CD4-positive, alpha-beta memory T cell (primary cell): ENCODE results near the gene PRRX1. TPM values are rescaled to one million over a fixed set of nuclear protein-coding genes. Genes with fewer than 3 reads are reported as not detected.

Experiments used
- CTCF ChIA-PET: fragments of 350-600 bp; sonication (Branson Sonifier 250); formaldehyde crosslinking; loops from one replicate; lab custom pipeline; 2021; ENCODE audit warnings: inconsistent platforms; ENCODE audit not compliant: partially characterized antibody; lab: Charles Lee
- POLR2A ChIA-PET: fragments of 350-600 bp; sonication (Branson Sonifier 250); formaldehyde crosslinking; loops from one replicate; lab custom pipeline; 2021; ENCODE audit not compliant: partially characterized antibody; lab: Charles Lee
- DNase-seq, 5 donors: peaks; one replicate each; pipeline versions ENCODE4 v3.0.0 to v3.0.0-alpha.2; 2020 to 2022; ENCODE audit warnings: mixed read lengths in 1 of 5
- H3K27ac ChIP-seq: one replicate; pipeline ENCODE4 v1.7.0; 2013; ENCODE audit warnings: low read depth, low read length
- H3K27me3 ChIP-seq: 2 replicates; pipeline ENCODE4 v1.7.0; 2013; ENCODE audit warnings: mild to moderate bottlenecking, low read length, moderate library complexity; ENCODE audit not compliant: insufficient read depth
- H3K36me3 ChIP-seq: 2 replicates; pipeline ENCODE4 v1.7.0; 2013; ENCODE audit warnings: mild to moderate bottlenecking, low read length, moderate library complexity; ENCODE audit not compliant: insufficient read depth
- H3K4me1 ChIP-seq: 2 replicates; pipeline ENCODE4 v1.7.0; 2013; ENCODE audit warnings: mild to moderate bottlenecking, low read length, moderate library complexity; ENCODE audit not compliant: insufficient read depth
- H3K4me3 ChIP-seq, 2 donors: one replicate each; pipeline ENCODE4 v1.7.0; 2013; ENCODE audit warnings: low read length in 2 of 2, mild to moderate bottlenecking in 1 of 2
- H3K9me3 ChIP-seq, 2 donors: one replicate each; pipeline ENCODE4 v1.7.0; 2013; ENCODE audit warnings: low read length in 2 of 2, control low read depth in 1 of 2; ENCODE audit not compliant: control insufficient read depth in 1 of 2
- H3K27ac Mint-ChIP-seq, 7 donors: one replicate each; pipeline ENCODE4 v1.8.0; 2020 to 2021; ENCODE audit warnings: mixed read lengths in 7 of 7, mild to moderate bottlenecking in 6 of 7, inconsistent platforms in 3 of 7, moderate library complexity in 3 of 7
- H3K27me3 Mint-ChIP-seq, 2 donors: one replicate each; pipeline ENCODE4 v1.8.0; 2020 to 2021; ENCODE audit warnings: mixed read lengths in 2 of 2
- H3K36me3 Mint-ChIP-seq, 2 donors: one replicate each; pipeline ENCODE4 v1.8.0; 2020 to 2021; ENCODE audit warnings: mixed read lengths in 2 of 2, inconsistent platforms in 1 of 2, mild to moderate bottlenecking in 1 of 2
- H3K4me1 Mint-ChIP-seq, 4 donors: one replicate each; pipeline ENCODE4 v1.8.0; 2020 to 2021; ENCODE audit warnings: mixed read lengths in 4 of 4, mild to moderate bottlenecking in 1 of 4
- H3K4me3 Mint-ChIP-seq, 8 donors: one replicate each; pipeline ENCODE4 v1.8.0; 2020 to 2021; ENCODE audit warnings: mixed read lengths in 8 of 8, mild to moderate bottlenecking in 7 of 8, moderate library complexity in 6 of 8, inconsistent platforms in 3 of 8
- H3K9me3 Mint-ChIP-seq, 8 donors: one replicate each; pipeline ENCODE4 v1.8.0; 2020 to 2021; ENCODE audit warnings: mixed read lengths in 8 of 8, mild to moderate bottlenecking in 5 of 8, inconsistent platforms in 3 of 8, moderate library complexity in 1 of 8
- intact Hi-C: fragments of 100-400 bp; cut with micrococcal nuclease; formaldehyde crosslinking; loops from one replicate; pipeline ENCODE4 v1.15.1; 2023
- polyA plus RNA-seq, 2 donors: library from polyadenylated mRNA; unstranded; fragments of 300-500 nt; fragmentation: Illumina TruSeq; gene quantifications; one replicate each; pipeline ENCODE4 v1.2.3, GENCODE V29; 2021
- total RNA-seq, 2 experiments: library from RNA; stranded (reverse); gene quantifications; one replicate each; pipeline ENCODE4 v1.2.3, GENCODE V29; 2021

The PRRX1 gene
- total and polyA plus RNA-seq, 4 experiments from 2014 or later = not detected

DNA sequence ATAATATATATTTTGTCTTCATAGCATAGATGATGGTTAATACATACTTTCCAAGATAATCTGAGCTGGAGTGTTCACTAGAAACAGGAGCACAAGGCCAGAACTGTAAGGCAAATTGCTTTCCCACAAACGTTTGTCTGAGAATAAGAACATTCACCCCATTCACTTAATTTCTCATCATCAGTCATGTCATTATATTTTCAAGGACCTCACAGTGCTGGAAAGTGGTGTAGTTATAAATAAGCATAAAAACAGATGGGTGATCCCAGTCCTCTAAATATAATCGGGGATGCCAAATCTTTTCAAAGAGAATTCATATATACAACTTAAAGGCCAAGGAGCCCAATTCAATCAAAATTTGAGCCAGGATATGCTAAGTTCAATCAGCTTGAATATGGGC is 8.4 kb downstream of the PRRX1 start:
- no peak for DNase-seq
- ChIA-PET POLR2A (no interaction called here), CTCF (no interaction called here)
- Mint-ChIP-seq H3K27me3 (peaks cover 47 to 65% of the 10 kb centered on the region in 2 donors), H3K4me1 (peaks cover 8 to 19% (median 12%) of the 10 kb centered on the region in 4 donors), H3K36me3 (peaks cover 0 to 4% of the 10 kb centered on the region in 2 donors), H3K27ac (no peak overlapping the region), H3K4me3 (no peak overlapping the region), H3K9me3 (peaks cover 0 to 4% (median 0%) of the 10 kb centered on the region in 8 donors)
- no peaks in the 10 kb centered on the region for H3K4me1 ChIP-seq
- no peaks in the 10 kb centered on the region for H3K36me3 ChIP-seq
- peaks cover 41% of the 10 kb centered on the region for H3K27me3 ChIP-seq
- no peaks in the 10 kb centered on the region for H3K9me3 ChIP-seq
- H3K27ac ChIP-seq = no peak overlapping the region
- intact Hi-C loops = no loop called here
- no peak overlapping the region for H3K4me3 ChIP-seq

DNA sequence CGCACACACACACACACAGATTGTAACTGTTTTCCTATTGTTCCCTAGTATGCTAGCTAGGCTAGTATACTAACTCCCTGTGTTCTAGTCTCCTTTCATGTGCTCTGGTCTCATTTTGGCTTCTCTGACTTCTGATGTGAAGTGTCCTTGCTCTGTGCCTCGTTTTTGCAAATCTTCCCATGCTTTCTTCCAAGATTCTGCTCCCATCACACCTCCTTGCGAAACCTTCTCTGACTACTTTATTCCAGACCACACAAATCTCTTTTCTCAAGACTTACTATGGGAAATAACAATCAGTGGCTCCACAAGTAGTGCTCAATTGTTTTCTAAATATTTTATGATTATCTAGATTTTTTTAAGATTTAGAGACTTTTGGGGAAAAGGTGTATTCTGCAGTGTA is 10.3 kb downstream of the PRRX1 start:
- no peaks in the 10 kb centered on the region for H3K4me1 ChIP-seq
- H3K27me3 Mint-ChIP-seq = peaks cover 35 to 65% of the 10 kb centered on the region in 2 donors

DNA sequence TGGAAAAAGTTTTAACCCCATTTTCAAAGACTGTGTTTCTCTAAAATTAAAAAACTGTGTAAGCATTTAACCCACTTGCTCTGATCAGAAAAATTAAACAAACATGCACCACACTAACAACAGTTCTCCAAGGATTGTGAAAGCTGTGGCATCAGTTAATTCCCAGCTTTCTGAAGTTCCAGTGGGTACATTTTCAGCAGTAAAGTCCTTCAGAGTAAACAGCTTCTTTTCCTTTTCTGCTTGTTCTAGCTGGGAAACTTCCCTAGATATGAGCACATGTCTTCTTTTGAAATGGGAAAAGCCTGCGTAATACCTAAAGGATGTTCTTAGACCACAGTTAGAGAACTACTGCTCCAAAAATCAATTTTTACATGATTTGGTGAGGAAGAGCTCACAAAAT is 11.1 kb downstream of the PRRX1 start:
- Histone ChIP-seq H3K27me3 (peaks cover 23% of the 10 kb centered on the region), H3K9me3 (no peaks in the 10 kb centered on the region), H3K36me3 (no peaks in the 10 kb centered on the region), H3K27ac (no peak overlapping the region), H3K4me3 (no peak overlapping the region), H3K4me1 (no peaks in the 10 kb centered on the region)
- DNase-seq = no peak
- H3K4me3 Mint-ChIP-seq = no peak overlapping the region
- intact Hi-C loops = no loop called here
- H3K9me3 Mint-ChIP-seq = no peaks in the 10 kb centered on the region
- CTCF ChIA-PET = interaction anchor here (0.7 to 1.1 kb wide), 2 partner anchors 15 to 1603 kb away, joined by 3 read pairs; no protein-coding TSS in a partner anchor
- H3K27ac Mint-ChIP-seq = no peak overlapping the region
- POLR2A ChIA-PET = no interaction called here
- peaks cover 30 to 58% of the 10 kb centered on the region in 2 donors for H3K27me3 Mint-ChIP-seq
- H3K4me1 Mint-ChIP-seq = no peaks in the 10 kb centered on the region
- no peaks in the 10 kb centered on the region for H3K36me3 Mint-ChIP-seq

More for the DNA sequence above, 10.3 kb downstream of the PRRX1 start:
- Histone ChIP-seq H3K27ac (no peak overlapping the region), H3K27me3 (peaks cover 29% of the 10 kb centered on the region), H3K36me3 (no peaks in the 10 kb centered on the region), H3K4me3 (no peak overlapping the region), H3K9me3 (no peaks in the 10 kb centered on the region)
- POLR2A ChIA-PET = no interaction called here
- peaks cover 0 to 5% (median 3%) of the 10 kb centered on the region in 4 donors for H3K4me1 Mint-ChIP-seq
- H3K27ac Mint-ChIP-seq = no peak overlapping the region
- CTCF ChIA-PET = interaction anchor here (0.7 to 1.1 kb wide), 2 partner anchors 14 to 1604 kb away, joined by 3 read pairs; no protein-coding TSS in a partner anchor
- H3K36me3 Mint-ChIP-seq = peaks cover 0 to 4% of the 10 kb centered on the region in 2 donors
- H3K9me3 Mint-ChIP-seq = peaks cover 0 to 4% (median 0%) of the 10 kb centered on the region in 8 donors
- H3K4me3 Mint-ChIP-seq = no peak overlapping the region
- intact Hi-C loops = no loop called here
- no peak for DNase-seq

DNA sequence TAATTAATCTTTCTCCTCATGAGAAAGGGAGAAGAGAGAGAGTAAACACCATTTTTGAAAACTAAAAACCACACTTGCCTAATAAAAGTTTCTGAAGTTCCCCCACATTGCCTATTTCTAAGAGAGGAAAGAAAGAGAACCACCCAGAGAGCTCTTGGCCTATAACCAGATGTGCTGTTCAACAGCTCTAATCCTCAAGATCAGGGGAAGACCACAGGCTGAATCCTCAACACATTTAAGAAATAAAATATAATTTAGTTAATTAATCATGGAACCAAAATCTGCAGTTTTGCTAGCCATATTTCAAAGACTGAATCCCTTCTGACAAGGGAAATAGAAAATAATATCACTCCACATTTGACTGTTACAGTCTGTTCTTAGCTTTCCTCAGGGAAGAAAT is 11.9 kb downstream of the PRRX1 start:
- no peak overlapping the region for H3K27ac Mint-ChIP-seq
- no peak overlapping the region for H3K27ac ChIP-seq
- H3K4me3 ChIP-seq = no peak overlapping the region
- H3K36me3 Mint-ChIP-seq = no peaks in the 10 kb centered on the region
- H3K9me3 Mint-ChIP-seq = no peaks in the 10 kb centered on the region
- no peak for DNase-seq
- H3K4me3 Mint-ChIP-seq = no peak overlapping the region
- CTCF ChIA-PET = no interaction called here
- no peaks in the 10 kb centered on the region for H3K4me1 ChIP-seq
- no peaks in the 10 kb centered on the region for H3K9me3 ChIP-seq
- no peaks in the 10 kb centered on the region for H3K4me1 Mint-ChIP-seq
- peaks cover 16% of the 10 kb centered on the region for H3K27me3 ChIP-seq
- no peaks in the 10 kb centered on the region for H3K36me3 ChIP-seq
- peaks cover 26 to 56% of the 10 kb centered on the region in 2 donors for H3K27me3 Mint-ChIP-seq
- POLR2A ChIA-PET = no interaction called here
- intact Hi-C loops = no loop called here

DNA sequence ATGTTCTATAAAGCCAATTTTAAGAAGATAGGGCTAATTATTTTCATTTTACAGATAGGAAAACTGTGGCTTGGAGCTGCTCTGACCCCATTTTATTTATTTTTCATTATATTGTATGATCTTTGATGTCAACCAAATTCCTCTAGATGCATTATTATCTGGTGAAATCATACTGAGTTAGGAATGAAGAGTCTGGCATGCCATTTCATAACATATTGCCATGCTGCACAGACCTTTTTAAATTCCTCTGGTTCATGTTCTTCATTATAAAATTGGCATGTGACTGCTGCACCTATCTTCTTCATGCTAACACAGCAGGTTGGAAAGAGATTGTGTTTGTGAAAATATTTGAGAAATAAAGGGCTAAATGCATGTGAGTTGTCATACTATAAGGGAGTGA is 12.7 kb downstream of the PRRX1 start:
- Mint-ChIP-seq H3K36me3 (no peaks in the 10 kb centered on the region), H3K4me3 (no peak overlapping the region), H3K4me1 (no peaks in the 10 kb centered on the region), H3K9me3 (no peaks in the 10 kb centered on the region), H3K27me3 (peaks cover 19 to 55% of the 10 kb centered on the region in 2 donors), H3K27ac (no peak overlapping the region)
- Histone ChIP-seq H3K27ac (no peak overlapping the region), H3K9me3 (no peaks in the 10 kb centered on the region), H3K36me3 (no peaks in the 10 kb centered on the region), H3K4me3 (no peak overlapping the region), H3K27me3 (peaks cover 8% of the 10 kb centered on the region), H3K4me1 (no peaks in the 10 kb centered on the region)
- no peak for DNase-seq
- ChIA-PET POLR2A (no interaction called here), CTCF (no interaction called here)
- intact Hi-C loops = no loop called here

DNA sequence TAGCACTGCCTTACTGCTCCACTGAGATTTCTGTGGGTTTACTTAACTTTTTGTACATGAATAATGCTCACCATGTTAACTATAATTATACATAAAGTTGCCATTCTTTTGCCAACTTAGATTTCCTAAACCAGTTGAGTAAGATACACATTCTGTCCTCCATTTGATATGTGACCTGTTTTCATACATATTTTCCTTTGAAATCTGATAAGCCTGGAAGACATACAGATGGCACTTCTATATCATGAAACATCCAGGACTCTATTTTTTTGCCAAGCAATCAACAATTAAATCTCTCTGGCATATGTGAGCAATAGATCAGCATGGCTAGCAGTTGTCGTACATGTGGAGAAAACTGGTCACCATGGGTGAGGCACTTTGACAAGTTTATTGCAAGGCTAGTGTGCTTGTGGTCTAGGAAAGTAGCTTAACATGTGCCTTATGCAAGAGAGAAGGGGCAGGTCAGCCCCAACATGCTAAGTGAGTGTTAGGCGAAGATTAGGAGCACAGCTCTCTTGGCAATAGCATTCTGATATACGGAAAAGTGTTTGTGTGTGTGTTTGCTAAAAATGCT is 14.2 kb downstream of the PRRX1 start:
- intact Hi-C loops = no loop called here
- ChIA-PET CTCF (no interaction called here), POLR2A (no interaction called here)
- no peak overlapping the region for H3K27ac ChIP-seq
- no peak overlapping the region for H3K4me3 ChIP-seq
- Mint-ChIP-seq H3K36me3 (no peaks in the 10 kb centered on the region), H3K27me3 (peaks cover 22 to 43% of the 10 kb centered on the region in 2 donors), H3K27ac (no peak overlapping the region), H3K9me3 (no peaks in the 10 kb centered on the region), H3K4me3 (no peak overlapping the region), H3K4me1 (no peaks in the 10 kb centered on the region)
- H3K36me3 ChIP-seq = no peaks in the 10 kb centered on the region
- H3K27me3 ChIP-seq = no peaks in the 10 kb centered on the region
- no peak for DNase-seq
- no peaks in the 10 kb centered on the region for H3K4me1 ChIP-seq
- no peaks in the 10 kb centered on the region for H3K9me3 ChIP-seq

DNA sequence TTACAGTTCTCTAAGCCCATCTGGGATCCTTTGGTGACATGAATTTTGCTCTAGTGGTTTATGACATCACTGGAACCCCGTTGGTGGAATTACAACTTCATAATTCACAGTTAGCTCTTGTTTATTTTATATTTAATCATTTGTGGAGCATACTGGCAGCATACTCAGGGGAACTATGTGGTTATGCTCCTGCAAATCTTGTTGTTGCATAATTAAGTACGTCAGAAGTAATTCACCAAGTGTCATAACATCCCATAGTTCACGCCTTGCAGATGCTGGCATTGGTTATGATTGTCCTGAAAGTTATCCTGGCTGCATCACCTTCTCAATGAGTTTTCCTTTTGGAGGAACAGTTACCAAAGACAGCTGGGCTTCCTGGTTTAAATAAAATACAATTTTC is 16.5 kb downstream of the PRRX1 start:
- H3K27ac Mint-ChIP-seq = no peak overlapping the region
- Histone ChIP-seq H3K9me3 (no peaks in the 10 kb centered on the region), H3K4me1 (no peaks in the 10 kb centered on the region), H3K27ac (no peak overlapping the region), H3K36me3 (no peaks in the 10 kb centered on the region), H3K27me3 (no peaks in the 10 kb centered on the region), H3K4me3 (no peak overlapping the region)
- intact Hi-C loops = no loop called here
- no peaks in the 10 kb centered on the region for H3K4me1 Mint-ChIP-seq
- H3K4me3 Mint-ChIP-seq = no peak overlapping the region
- H3K27me3 Mint-ChIP-seq = peaks cover 14 to 35% of the 10 kb centered on the region in 2 donors
- no peaks in the 10 kb centered on the region for H3K9me3 Mint-ChIP-seq
- H3K36me3 Mint-ChIP-seq = no peaks in the 10 kb centered on the region
- POLR2A ChIA-PET = no interaction called here
- CTCF ChIA-PET = no interaction called here
- no peak for DNase-seq
